ENCODE measurements around the gene RHBDL2. TPM values are rescaled to one million over a fixed set of nuclear protein-coding genes. Genes with fewer than 3 reads are reported as not detected.

Gene RHBDL2
- total RNA-seq, 3 donors from 2014 or later (not counting 1 experiment from before 2014, with no cell fraction given) = not detected

GRCh38 chr1:38905985-38906384, 35.6 kb downstream of the RHBDL2 start:
- H3K36me3 Mint-ChIP-seq = no peaks in the 10 kb centered on the region
- no peaks in the 10 kb centered on the region for H3K27me3 Mint-ChIP-seq (ENCODE audit: low read depth in 2 of 2)
- intact Hi-C loops (cut with micrococcal nuclease) = no loop called here
- ATAC-seq (no peak), DNase-seq (no peak)
- Histone ChIP-seq H3K9me3 (ENCODE audit: control insufficient read depth, insufficient read depth, low read length) (no peaks in the 10 kb centered on the region), H3K4me3 (ENCODE audit: low read length) (no peak overlapping the region), H3K4me1 (ENCODE audit: control insufficient read depth, insufficient read depth, low read length) (no peaks in the 10 kb centered on the region), H3K27ac (ENCODE audit: low read length) (no peak overlapping the region), H3K36me3 (ENCODE audit: control insufficient read depth, insufficient read depth, low read length) (no peaks in the 10 kb centered on the region), H3K27me3 (ENCODE audit: control insufficient read depth, insufficient read depth, low read length) (no peaks in the 10 kb centered on the region)
- peaks cover 0 to 3% of the 10 kb centered on the region in 2 donors for H3K9me3 Mint-ChIP-seq
- 80% methylated on average over 1 of the region's 2 CpGs for WGBS (ENCODE audit: insufficient coverage)
- no peak overlapping the region for H3K27ac Mint-ChIP-seq
- no peak overlapping the region for H3K4me3 Mint-ChIP-seq
- no peaks in the 10 kb centered on the region for H3K4me1 Mint-ChIP-seq
- no peak for TF ChIP-seq CTCF (IDR thresholded peaks at IDR 0.05)

- H3K27ac ChIP-seq (ENCODE audit: low read length) = no peak overlapping the region
- ATAC-seq (no peak), DNase-seq (no peak)
- intact Hi-C loops (cut with micrococcal nuclease) = no loop called here
- Mint-ChIP-seq H3K36me3 (no peaks in the 10 kb centered on the region), H3K4me3 (no peak overlapping the region), H3K9me3 (no peaks in the 10 kb centered on the region), H3K27ac (no peak overlapping the region), H3K27me3 (ENCODE audit: low read depth in 2 of 2) (no peaks in the 10 kb centered on the region), H3K4me1 (no peaks in the 10 kb centered on the region)
- no peak overlapping the region for H3K4me3 ChIP-seq (ENCODE audit: low read length)
- H3K27me3 ChIP-seq (ENCODE audit: control insufficient read depth, insufficient read depth, low read length) = no peaks in the 10 kb centered on the region
- no peaks in the 10 kb centered on the region for H3K4me1 ChIP-seq (ENCODE audit: control insufficient read depth, insufficient read depth, low read length)
- no peaks in the 10 kb centered on the region for H3K9me3 ChIP-seq (ENCODE audit: control insufficient read depth, insufficient read depth, low read length)
- no peaks in the 10 kb centered on the region for H3K36me3 ChIP-seq (ENCODE audit: control insufficient read depth, insufficient read depth, low read length)
- no peak for TF ChIP-seq CTCF (IDR thresholded peaks at IDR 0.05)
- WGBS (ENCODE audit: insufficient coverage) = 94% methylated on average over 4 of the region's 4 CpGs
Measured at GRCh38 chr1:38899560-38899959, 42.1 kb downstream of the RHBDL2 start.

- no peaks in the 10 kb centered on the region for H3K36me3 ChIP-seq (ENCODE audit: control insufficient read depth, insufficient read depth, low read length)
- no peaks in the 10 kb centered on the region for H3K4me1 ChIP-seq (ENCODE audit: control insufficient read depth, insufficient read depth, low read length)
- no peak overlapping the region for H3K4me3 ChIP-seq (ENCODE audit: low read length)
- H3K4me3 Mint-ChIP-seq = no peak overlapping the region
- H3K36me3 Mint-ChIP-seq = no peaks in the 10 kb centered on the region
- H3K27ac ChIP-seq (ENCODE audit: low read length) = no peak overlapping the region
- no peak overlapping the region for H3K27ac Mint-ChIP-seq
- no peak for DNase-seq
- TF ChIP-seq CTCF (IDR thresholded peaks at IDR 0.05) = no peak
- no peaks in the 10 kb centered on the region for H3K4me1 Mint-ChIP-seq
- no peaks in the 10 kb centered on the region for H3K9me3 Mint-ChIP-seq
- H3K27me3 ChIP-seq (ENCODE audit: control insufficient read depth, insufficient read depth, low read length) = no peaks in the 10 kb centered on the region
- no peak for ATAC-seq
- H3K9me3 ChIP-seq (ENCODE audit: control insufficient read depth, insufficient read depth, low read length) = no peaks in the 10 kb centered on the region
- intact Hi-C loops (cut with micrococcal nuclease) = no loop called here
- no peaks in the 10 kb centered on the region for H3K27me3 Mint-ChIP-seq (ENCODE audit: low read depth in 2 of 2)
Measured at GRCh38 chr1:38898653-38899230, 42.9 kb downstream of the RHBDL2 start.

- no peaks in the 10 kb centered on the region for H3K9me3 ChIP-seq (ENCODE audit: control insufficient read depth, insufficient read depth, low read length)
- ATAC-seq (no peak), DNase-seq (no peak)
- Mint-ChIP-seq H3K9me3 (no peaks in the 10 kb centered on the region), H3K27me3 (ENCODE audit: low read depth in 2 of 2) (no peaks in the 10 kb centered on the region), H3K4me3 (no peak overlapping the region), H3K4me1 (no peaks in the 10 kb centered on the region), H3K36me3 (no peaks in the 10 kb centered on the region), H3K27ac (no peak overlapping the region)
- H3K27ac ChIP-seq (ENCODE audit: low read length) = no peak overlapping the region
- H3K4me3 ChIP-seq (ENCODE audit: low read length) = no peak overlapping the region
- intact Hi-C loops (cut with micrococcal nuclease) = no loop called here
- TF ChIP-seq CTCF (IDR thresholded peaks at IDR 0.05) = no peak
- H3K4me1 ChIP-seq (ENCODE audit: control insufficient read depth, insufficient read depth, low read length) = no peaks in the 10 kb centered on the region
- 90% methylated on average over 2 of the region's 2 CpGs for WGBS (ENCODE audit: insufficient coverage)
- H3K27me3 ChIP-seq (ENCODE audit: control insufficient read depth, insufficient read depth, low read length) = no peaks in the 10 kb centered on the region
- no peaks in the 10 kb centered on the region for H3K36me3 ChIP-seq (ENCODE audit: control insufficient read depth, insufficient read depth, low read length)
Measured at GRCh38 chr1:38896169-38896568, 45.5 kb downstream of the RHBDL2 start.
